IPS-NIHi7 (cell line): Measurements from ENCODE around the gene SVEP1.

ENCODE experiments used
- DNase-seq: peaks from one replicate; pipeline ENCODE4 v3.0.0; 2012; ENCODE audit warnings: mixed read lengths; ENCODE audit errors: extremely low spot score

Gene SVEP1

DNA sequence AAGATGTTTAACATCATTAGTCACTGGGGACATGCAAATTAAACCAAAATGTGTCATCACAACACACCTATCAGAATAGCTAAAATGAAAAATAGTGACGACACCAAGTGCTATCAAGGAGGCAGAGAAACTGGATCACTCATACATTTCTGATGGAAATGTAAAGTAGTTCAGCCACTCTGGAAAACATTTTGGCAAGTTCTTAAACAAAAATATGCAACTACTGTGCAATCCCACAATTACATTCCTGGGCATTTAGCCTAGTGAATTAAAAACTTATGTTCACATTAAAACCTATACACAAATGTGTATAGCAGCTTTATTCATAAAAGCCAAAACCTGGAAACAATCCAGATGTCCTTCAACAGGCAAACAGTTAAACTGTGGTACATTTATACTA is 53.1 kb downstream of the SVEP1 start:
- no peak for DNase-seq

DNA sequence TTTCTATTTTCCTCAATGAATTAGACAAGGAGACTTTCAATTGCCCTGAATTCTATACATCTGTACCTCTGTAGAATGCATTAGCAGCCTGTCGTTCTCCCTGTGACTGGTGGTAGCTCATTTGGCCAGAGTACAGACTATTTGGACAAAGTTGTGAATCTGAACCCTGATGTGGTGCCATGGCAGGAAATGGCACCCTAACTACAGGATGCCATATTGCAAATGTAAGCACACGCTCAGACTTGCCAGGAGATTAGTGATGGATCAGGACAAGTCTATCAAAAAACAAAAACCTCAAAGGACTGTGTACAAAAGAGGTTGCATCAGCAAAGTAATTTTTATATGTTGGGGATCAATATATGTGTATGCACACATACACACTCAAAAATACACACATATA is 58.3 kb downstream of the SVEP1 start:
- no peak for DNase-seq

DNA sequence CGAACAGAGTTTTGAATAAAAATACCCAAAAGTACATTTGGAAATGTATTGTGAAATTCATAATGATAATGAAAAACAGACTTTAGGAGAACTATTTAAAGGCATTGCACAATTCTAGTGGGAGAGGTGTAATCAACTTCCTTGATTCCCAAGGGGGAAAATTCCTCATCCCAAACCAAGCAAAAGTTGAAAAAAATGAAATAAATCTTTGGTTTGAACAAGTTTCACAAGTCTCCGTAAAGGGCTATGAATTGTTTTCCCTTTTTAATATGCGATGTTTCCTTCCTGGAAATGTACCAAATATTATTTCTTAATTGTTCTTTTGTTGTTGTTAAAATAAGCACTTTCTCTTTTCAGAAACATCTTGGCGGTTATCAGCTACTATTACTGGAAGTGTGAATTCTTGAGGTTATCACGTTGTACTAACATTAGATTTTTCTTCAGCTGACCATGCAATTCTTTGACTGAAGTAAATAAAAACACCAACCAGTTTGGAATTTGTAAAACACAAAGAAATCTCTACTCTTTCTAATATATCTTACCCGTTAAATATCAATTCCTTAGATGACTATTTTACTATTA is 59.3 kb downstream of the SVEP1 start:
- DNase-seq: no peak

DNA sequence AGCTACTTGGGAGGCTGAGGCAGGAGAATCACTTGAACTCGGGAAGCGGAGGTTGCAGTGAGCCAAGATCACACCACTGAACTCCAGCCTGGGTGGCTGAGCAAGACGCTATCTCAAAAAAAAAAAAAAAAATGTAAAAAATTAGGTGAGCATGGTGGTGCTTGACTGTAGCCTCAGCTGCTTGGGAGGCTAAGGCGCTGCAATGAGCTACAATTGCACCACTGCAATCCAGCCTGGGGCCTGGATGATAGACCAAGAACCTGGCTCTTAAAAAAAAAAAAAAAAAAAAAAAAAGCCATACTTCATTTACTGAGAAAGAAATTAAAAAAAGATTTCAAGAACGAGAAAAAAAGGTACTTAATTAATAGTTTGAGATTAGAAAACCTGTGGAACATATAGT is 62.1 kb downstream of the SVEP1 start:
- no peak for DNase-seq

DNA sequence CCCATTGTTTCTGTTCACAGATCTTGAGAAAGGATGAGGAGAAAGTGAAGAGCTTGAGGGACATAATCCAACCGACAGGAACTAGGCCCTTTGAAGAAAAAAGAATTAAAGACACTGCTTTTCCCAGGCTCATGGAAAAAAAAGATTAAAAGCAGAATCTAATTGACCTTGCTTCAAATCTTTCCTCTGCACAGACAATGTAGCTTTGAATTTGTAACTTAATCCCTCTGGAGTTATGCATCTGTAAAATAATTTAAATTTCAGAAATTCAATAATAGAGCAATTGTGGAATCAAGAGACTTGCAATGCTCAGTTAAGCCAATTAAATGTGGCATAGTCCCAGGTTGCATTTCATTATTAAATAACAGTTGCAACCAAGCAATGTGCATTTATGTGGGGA is 64.6 kb downstream of the SVEP1 start:
- DNase-seq: no peak

DNA sequence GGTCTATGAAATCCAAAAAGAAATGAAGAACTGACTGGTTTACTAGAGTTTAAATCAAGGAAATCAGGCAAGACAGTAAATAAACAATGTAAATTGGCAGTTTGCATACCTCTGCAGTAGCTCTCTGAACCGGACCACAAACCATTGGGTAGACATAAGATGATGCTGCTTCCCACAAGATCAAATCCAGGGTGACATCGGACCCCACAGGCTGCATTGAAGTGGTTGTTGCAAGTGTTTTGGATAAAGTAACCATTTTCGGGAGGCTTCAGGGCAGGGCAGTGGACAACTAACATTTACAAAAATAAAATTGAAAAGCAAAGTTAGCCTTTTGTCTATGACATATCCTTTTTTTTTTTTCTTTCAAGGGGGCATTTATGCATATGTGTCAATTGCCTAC is 66.7 kb downstream of the SVEP1 start:
- no peak for DNase-seq

DNA sequence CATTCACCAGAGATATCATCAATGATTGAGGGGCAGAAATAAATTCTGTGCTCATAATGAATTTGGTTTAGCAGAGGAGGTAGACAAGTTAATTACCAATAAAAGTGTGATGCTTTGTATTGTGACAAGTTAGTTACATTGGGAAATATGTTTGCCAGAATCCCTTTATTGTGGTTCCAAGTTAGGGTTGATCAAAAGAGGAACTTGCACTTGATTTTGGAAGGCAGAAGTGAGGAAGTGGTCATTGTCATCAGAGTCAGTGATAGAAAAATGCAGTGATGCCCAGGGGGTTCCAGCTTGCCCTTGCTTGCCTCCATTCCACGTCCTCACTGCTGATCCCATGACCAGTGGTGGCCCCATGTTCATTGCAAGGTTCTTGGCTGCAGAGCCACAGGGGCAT is 69.7 kb downstream of the SVEP1 start:
- no peak for DNase-seq

DNA sequence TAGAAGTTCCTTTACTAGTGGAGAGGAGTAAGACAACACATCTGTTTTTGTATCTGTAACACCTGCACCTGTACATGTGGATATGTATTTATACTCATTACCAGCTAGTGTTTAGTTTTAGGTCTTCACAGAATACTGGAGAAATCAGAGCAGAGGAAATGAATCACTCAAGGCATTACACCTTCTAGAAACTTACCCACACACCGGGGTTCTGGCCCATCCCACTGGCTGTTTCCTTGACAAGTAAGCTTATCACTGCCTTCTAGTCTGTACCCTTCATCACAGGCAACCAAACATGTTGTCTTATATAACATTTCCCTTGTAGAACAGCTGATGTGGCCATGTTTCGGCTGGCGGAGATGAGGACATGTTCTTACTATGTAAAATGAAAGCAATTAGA is 76.7 kb downstream of the SVEP1 start:
- DNase-seq: no peak

DNA sequence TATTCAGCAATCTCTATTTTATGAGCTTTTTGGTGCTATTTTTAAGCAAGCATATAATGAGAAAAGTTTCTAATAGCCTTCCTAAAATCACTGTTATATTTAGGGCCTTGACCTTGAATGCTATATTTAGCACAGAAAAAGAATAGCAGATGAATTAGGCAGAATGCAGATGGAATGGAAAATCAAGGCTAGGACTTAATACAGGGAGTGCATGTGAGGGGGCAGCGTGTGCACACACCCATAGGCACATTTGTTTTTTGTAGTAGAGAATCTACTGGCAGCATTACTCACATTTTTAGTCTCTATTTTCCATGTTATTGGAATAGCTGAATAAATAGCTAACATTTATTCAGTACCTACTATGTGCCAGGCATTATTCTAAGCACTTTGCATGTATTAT is 79.9 kb downstream of the SVEP1 start:
- DNase-seq: no peak

DNA sequence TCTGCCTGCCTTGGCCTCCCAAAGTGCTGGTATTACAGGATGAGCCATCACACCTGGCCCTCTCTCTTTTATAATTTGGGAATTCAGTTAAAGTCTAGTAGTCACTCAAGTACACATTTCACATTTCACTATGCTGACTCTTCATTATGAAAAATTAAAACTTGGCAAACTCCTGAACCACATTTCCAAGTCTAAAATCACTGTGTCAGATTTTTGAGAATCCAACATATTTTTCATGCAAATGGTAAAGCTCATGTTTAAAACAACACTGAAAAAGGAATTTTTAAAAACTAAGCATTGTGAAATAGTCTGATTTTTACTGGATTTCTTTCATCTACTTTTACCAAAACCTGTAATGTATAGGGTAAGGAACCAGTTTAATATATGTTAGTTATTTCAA is 92.3 kb downstream of the SVEP1 start:
- no peak for DNase-seq

DNA sequence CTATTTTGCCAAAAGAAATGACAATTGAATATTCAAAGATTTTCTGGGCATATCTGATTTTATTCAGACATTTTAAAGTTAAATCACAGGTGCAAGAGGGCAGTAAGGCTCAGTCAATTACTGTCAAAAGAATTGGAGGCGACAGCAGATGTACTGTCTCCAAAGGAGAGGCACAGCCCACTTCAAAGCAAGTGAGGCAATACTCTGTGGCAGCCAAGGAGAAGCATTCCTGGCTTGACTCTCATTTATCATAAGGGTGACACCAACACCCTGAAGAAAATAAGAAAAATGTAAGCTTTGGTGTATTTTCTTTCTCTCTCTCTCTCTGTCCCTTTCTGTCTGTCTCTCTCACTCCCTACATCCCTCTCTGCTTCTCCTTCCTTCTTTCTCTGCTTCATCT is 93.3 kb downstream of the SVEP1 start:
- DNase-seq: no peak

DNA sequence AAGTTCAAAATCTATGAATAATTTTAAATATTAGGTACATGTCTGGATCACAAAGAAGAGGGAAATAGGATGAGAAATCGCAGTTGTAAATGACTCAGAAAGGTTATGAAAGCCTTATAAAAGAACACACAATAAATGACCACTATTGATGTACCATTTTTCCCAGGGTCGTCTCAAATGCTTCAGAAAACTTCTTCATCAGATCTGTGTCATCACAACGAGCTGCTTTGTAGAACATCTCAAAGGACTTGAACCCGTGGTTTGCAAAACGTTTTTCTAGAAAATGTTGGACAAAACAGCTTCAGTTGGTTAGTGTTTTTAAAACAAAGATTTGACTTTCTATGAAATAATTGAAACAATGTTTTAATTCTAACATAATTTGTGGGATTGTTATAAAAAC is 100.1 kb downstream of the SVEP1 start:
- DNase-seq: no peak

DNA sequence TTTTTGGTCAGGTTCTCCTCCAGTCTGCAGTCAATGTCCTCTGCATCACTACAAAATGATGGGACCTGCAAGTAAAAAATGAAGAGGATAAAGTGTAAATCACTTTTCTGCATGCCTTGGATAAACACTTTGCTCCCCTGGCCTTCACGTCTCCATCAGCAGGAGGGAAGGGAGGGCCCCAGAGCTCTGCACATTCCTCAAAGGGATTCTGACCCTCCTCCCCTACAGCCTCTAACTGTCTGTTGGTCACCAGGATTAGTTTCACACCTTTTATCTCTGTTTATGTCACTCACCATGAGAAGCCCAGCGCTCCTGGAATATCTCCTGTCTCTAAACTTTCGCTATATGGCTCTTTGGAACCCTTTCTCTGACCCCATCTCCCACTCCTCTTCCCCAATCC is 103.3 kb downstream of the SVEP1 start:
- peak; percentile 52 for DNase-seq

DNA sequence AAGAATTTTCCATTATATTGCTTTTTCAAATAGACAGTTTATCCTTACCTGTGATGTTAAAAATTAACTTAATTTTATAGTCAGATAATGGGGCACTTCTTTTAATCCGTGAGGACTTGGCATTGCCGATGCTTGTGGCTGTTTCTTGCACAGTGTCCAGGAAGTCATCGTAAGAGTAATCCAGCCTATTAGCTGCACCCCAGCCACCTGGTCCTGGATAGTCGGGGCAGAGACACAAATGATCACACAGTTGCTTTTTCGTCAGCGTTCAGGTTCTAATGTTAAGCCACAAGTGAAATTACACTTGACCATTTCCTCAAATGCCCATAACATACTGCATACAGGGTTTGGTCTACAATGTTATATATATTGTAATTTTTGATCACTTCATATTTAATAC is 107.4 kb downstream of the SVEP1 start:
- DNase-seq: no peak

DNA sequence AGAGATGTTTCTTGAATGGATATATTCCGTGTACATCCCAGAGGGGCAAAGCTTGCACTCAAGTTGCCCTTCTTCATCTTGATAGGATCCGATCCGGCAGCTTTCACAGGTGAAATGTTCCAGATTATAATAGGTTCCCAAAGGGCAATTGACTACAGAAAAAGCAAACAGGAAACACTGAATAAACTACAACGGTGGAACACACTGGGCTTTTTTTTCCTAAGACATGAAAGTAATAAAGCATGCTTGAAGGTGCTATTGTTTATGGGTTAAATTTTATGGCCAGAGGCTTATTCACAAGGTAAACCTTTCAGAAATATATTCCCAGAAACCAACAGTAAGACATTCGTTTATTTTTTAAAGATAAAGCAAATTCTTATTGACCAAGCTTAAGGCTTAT is 110.6 kb downstream of the SVEP1 start:
- DNase-seq: no peak

DNA sequence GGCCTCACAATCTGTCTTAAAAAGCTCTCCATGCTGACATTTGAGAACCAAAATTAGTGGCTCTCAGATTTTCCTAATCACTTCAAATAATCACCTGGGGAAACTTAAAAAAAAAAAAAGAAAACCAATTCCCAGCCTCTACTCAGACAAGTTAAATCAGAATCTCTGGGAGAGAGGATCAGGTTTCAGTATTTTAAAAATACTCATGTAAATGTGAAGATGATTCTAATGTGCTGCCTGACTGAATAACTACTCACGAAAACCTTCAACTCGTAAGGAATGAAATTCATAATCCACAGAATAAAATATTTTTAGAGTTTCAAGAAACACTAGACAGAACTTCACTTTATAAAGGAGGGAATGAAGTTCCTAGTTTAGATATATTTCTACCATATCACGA is 114.4 kb downstream of the SVEP1 start:
- DNase-seq: no peak

DNA sequence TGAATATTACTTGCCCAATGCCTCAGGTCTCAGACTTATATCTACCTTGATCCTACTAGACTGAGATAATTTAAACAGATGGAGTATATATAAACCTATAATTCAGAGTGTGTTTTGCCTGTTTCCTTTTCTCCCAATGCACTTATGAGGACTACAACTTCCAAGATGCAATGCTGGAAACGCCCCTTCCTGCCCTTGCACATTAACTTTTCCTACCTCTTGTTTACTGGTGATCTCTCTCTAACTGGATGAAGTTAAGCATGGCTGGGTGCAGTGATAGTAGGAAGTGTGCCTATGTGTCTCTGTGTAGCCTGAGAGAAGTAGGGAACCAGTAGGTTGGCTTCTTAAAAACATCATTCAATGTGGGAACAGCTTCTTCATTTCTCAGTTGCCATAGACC is 115.2 kb downstream of the SVEP1 start:
- DNase-seq: peak; percentile 26

DNA sequence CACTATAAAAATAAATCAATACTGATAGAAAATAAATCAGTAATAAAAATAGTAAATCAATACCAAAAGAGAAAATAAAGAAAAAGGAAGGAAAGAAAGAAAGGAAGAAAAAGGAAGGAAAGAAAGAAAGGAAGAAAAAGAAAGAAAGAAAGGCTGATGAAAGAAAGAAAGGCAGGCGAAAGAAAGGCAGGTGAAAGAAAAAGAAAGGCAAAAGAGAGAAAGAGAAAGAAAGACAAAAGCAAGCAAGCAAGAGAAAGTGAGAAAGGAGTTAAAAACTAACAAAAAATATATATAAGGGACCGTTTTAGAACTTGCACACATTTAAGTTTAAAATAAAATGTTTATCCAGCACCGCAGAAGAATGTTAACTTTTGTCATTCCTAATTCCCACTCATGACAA is 116.0 kb downstream of the SVEP1 start:
- DNase-seq: no peak

DNA sequence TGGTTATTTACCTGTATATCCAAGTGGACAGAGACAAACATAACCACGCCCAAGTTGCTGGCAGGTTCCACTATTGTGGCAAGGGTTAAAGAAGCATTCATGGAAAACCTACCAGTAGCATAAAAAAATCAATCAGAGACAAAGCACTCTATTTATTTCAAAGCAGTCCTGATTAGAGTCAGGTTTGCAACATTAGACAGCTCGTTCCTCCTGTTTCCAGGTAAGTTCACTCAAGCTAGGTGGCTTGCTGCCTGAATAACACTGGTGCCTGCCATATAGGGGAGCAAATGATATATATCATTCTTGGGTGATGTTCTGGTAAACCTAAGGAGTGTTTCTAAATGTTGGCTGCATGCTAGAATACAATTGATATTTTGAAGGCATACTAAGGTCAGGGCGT is 122.3 kb downstream of the SVEP1 start:
- DNase-seq: no peak

DNA sequence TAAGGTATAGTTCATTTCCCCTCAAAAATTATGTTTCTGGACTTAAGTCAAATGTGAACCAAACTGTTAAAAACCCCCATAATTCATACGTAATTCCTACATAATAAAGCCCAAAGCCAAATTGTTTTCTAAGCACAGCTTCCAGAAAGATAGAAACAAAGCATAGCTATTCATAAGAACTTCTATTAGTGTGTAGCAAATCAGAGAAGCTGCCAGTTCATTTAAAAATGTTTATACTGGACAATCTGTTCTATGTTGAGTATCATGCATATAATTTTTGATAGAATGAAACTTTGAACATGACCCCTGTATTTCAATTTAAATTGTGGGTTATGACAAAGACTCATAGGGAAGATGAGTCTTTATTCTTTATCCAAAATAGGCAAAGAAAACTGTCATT is 122.9 kb downstream of the SVEP1 start:
- DNase-seq: no peak

DNA sequence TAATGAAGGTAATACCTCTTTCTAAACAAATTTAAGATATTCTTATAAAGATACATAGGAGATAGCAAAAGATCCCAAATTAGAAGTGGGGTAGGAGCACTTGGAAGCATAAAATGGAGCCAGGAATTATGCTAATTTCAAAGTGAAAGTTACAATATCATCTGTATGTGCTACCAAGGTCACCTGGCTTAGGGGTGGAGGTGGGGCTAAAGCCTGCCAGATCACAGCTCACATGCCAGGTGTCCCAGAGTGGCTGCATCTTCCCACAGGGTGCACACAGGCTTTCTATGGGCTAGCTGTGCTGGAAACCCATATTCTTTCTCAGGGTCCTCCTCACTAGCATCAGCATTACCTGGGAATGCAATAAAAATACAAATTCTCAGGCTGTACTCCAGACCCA is 123.7 kb downstream of the SVEP1 start:
- no peak for DNase-seq

DNA sequence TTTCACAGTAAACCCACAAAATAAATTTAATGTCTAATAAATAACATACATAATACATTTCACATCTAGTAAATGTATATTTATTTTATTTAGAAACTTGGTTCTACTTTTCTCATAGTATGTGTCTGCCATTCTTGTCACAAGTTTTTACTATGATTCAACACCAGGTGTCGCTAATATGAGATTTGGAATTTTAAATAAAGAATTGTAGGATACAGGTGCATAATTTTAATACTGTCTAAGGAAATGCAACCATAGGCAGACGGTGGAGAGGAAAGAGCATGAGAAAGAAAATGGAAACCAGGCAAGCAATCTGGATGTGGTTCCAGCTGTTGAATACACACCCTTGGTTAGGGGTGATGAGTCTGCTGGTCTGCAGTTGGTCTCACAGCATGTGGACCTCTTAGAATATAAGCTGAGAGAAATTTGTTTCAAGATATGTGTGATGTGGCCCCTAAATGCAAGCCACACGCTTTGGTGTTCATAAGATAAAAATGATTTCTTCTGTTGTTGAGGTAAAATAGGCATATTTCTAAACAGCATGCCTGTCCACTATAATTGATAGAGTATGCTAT is 127.2 kb downstream of the SVEP1 start:
- no peak for DNase-seq

DNA sequence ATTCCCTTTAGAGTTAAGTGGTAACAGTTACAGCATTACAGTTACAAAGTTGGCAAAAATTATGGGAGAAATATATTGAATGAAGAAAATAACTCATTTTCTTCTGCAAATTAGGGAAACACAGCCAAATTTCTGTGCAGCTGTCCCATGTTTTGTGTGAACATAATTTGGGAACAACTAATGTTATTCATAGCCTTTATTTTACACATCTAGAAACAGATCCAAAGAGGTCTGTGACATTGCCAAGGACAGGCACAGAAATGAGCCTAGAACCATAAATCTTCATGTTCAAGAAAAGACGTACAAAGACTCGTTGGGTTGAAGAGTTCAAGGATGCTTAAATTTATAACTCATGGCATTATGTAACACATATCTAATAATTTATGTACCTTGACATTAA is 127.8 kb downstream of the SVEP1 start:
- no peak for DNase-seq

DNA sequence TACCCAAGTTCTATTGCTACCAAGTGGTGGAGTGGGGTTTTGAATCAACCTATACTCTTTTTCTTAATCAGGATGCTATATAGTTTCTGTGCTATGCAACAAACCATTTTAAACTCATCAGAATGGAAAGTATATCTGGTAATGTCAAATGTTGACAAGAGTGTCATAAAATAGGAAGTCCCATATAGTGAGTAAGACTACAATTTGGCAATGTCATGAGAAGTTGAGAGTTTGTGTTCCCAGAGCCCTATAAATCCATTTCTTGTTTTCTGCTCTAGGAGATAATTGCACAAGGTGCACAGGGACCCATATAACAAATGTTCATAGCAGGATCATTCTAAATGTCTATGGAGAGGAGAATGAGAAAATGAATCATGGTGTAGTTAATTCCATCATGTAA is 132.1 kb downstream of the SVEP1 start:
- DNase-seq: no peak
